Neural progenitor cell (in vitro differentiated cells): ENCODE data around the gene CFAP57.

ENCODE experiments used
- EZH2 ChIP-seq: fragments of 200-600 bp; sonication (generic); IDR thresholded peaks from 2 replicates; pipeline ENCODE4 v1.6.1; 2017; ENCODE audit warnings: antibody characterized with exemption, mild to moderate bottlenecking, moderate library complexity
- EZH2phosphoT487 ChIP-seq: fragments of 200-600 bp; sonication (generic); IDR thresholded peaks from 2 replicates; pipeline ENCODE4 v1.6.1; 2017; ENCODE audit warnings: antibody characterized with exemption
- TF ChIP-seq, protein P1 (sequence below): fragments of 200-600 bp; sonication (generic); IDR thresholded peaks from 2 replicates; pipeline ENCODE4 v1.5.1; 2017; ENCODE audit warnings: antibody characterized with exemption, mild to moderate bottlenecking

DNA sequence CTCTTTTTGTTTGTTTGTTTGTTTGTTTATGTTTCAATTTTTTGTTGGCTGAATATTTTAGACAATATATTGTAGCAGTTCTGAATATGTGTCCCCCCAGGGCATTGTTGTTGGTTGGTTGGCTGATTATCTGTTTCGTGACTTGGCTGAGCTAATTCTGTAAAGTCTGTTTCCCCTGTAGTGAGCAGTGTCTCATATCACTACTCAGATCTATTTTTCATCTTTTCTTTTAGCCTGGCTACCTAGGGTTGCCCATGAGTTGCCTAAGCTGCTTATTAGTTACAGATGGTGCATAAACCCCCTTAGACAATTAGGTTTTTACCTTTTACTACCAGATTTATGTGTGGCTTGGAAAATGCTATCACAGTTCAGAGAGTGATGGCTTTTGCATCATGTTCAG is 32.3 kb downstream of the CFAP57 start:
- TF ChIP-seq EZH2 (no peak), EZH2phosphoT487 (no peak)
- TF ChIP-seq, protein P1, sequence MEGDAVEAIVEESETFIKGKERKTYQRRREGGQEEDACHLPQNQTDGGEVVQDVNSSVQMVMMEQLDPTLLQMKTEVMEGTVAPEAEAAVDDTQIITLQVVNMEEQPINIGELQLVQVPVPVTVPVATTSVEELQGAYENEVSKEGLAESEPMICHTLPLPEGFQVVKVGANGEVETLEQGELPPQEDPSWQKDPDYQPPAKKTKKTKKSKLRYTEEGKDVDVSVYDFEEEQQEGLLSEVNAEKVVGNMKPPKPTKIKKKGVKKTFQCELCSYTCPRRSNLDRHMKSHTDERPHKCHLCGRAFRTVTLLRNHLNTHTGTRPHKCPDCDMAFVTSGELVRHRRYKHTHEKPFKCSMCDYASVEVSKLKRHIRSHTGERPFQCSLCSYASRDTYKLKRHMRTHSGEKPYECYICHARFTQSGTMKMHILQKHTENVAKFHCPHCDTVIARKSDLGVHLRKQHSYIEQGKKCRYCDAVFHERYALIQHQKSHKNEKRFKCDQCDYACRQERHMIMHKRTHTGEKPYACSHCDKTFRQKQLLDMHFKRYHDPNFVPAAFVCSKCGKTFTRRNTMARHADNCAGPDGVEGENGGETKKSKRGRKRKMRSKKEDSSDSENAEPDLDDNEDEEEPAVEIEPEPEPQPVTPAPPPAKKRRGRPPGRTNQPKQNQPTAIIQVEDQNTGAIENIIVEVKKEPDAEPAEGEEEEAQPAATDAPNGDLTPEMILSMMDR = no peak
